ENCODE measurements around the gene PTK7.
A peak's percentile ranks its signal among the peaks of the same experiment; 100 is the strongest.

PTK7 gene

DNA sequence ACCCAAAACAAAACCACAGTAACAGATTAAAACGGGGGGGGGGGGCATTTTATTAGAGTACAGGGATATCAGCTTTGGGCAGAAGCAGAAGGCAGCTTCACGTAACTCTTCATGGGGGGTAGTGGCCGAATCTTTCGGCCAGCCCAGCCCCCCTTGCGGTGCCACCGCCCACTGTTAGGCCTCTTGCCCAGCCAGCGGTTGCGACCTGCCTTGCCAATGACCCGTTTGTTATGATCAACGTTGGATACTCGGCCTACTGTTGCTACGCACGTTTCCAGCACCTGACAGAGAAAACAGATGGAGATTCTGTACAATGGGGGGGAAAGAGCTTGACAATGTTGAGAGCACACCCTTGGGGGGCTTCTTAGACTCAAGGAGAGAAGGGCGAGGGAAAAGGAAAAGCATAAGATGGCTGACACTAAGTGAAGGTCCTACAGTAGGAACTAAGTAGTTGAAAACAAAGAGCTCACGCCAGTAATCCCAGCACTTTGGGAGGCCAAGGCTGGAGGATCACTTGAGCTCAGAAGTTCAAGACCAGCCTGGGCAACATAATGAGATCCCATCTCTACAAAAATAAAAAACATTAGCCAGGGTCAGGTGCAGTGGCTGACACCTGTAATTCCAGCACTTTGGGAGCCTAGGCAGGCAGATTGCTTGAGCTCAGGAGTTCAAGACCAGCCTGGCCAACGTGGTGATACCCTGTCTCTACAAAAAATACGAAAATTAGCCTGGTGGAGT lies 21.7 kb upstream of the PTK7 start:
- DNase-seq (ENCODE audit: low read depth, low spot score): peak; percentile 14

DNA sequence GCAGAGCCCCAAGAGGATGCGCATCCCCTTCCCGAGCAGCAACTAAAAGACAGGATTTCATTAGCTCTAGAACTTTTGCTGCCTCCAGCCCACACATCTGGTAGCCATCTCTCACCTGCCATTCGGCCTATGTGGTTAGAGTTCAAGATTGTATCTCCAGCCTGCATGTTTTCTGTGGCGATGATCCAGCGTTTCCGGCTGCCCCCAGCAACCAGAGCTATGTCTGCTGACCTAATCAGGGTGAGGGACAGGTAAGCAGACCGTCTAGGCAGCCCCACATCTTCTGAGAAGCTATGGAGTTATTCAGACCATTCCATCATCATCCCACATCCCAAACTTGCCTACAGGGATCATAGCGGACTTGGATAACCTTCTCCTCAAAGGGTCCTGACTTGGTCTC lies 20.1 kb upstream of the PTK7 start:
- no peak for DNase-seq (ENCODE audit: low read depth, low spot score)

DNA sequence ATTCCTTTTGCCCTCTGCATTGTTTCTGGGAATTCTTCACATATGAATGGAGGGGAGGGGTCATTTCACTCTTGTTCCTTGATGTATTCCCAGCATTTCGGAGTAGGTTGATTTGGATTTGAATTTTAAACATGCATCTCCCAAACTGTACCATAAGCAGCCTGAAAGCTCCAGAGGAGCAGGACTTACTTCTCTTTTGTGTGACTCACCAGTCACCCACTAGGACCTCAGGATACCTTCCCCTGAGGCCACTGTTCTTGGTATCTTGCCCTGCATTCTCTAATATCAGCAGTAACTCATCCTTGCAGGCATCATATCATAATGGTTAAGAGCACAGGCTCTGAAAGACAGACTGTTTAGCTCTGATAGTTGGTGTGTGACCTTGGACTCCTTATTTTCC lies 17.6 kb upstream of the PTK7 start:
- no peak for DNase-seq (ENCODE audit: low read depth, low spot score)

- DNase-seq (ENCODE audit: low read depth, low spot score): peak; percentile 99
Measured at GRCh38 chr6:43059168-43060033, 16.7 kb upstream of the PTK7 start, which contains the start of the genes KLC4 and MRPL2. Gene KLC4 (plus strand): TSS chr6:43059631. CDS start chr6:43061336, 1,705 bp downstream. Gene MRPL2 (minus strand): TSS chr6:43059434. CDS start chr6:43059381, 53 bp downstream.

DNA sequence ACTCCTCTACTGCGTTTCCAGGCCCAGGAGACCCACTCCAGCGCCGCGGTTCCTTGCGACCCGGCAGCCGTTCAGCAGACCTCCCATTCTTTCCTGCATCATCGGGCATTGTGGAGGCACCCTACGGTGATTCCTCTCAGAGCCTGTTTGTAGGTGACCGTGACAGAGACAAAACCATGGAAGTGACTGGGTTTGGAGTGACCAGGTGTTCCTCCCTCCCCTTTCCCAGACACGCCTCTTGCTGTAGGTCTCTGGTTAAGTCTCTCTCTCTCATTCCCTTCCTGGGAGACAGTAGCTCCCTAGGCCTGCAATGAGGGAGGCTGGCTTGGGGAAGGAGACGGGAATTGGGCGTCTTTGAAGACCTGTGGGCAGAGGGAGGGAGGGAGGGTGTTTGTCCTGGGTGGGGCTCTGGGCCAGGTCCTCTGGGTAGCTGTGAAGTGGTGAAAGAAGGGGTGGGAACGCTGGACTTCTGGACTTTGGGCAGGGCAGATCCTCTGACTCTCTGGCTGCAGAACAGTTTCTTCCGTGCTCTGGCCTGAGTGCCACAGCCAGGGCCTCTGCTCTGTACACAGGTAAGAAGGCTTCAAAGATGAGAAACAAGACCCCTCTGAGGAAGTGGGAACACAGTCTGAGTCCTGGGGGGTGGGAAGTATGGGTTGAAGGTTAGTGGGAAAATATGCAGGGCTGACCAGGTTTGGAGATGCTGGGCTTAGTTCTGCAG lies 15.9 kb upstream of the PTK7 start:
- peak; percentile 44 for DNase-seq (ENCODE audit: low read depth, low spot score)

DNA sequence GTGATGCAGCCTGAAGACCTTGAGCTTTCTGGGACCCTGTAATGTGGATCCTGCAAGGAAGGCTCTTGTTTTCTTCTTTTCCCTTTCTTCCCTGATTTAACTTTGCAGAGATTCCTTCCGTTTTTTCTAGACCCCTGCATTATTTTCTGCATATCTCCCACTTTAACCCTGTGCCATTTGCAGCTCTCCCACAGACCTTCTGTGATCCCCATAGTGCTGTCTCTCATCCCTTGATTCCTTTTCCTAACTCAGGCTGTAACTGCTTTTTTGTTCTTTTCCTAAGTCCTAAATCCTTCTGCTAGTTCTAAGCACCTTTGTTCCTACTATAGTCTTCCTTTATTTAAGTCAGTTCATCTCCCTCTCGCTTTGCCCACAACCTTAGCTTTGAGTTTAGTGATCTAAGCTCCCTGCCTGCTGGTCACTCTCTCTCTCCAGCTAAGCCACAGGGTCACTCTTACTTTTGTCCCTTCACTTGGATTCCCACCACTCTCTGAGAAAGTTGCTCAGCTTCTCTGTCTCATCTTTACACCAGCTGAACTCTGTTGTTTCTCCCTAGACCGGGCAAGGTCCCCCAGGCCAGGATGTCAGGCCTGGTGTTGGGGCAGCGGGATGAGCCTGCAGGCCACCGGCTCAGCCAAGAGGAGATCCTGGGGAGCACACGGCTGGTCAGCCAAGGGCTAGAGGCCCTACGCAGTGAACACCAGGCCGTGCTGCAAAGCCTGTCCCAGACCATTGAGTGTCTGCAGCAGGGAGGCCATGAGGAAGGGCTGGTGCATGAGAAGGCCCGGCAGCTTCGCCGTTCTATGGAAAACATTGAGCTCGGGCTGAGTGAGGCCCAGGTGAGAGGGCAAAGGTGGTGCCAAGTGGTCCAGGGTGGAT lies 15.1 kb upstream of the PTK7 start:
- no peak for DNase-seq (ENCODE audit: low read depth, low spot score)

DNA sequence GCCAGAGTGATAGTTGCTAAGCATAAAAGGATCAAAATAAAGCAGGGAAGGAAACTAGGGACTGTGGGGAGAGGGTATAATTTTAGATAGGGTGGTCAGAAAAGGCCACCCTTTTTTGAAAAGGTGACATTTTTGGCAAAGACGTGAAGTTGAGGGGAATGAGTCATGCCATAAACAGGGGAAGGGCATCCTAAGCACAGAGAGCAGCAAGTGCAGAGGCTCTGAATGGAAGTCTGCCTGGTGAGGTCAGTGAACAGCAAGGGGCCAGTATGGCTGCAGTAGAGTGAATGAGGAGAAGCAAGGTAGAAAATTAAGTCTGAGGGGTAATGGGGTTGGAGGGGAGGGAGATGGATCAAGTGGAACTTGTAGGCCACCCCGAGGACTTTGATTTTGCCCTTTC lies 14.3 kb upstream of the PTK7 start:
- DNase-seq (ENCODE audit: low read depth, low spot score): peak; percentile 47

DNA sequence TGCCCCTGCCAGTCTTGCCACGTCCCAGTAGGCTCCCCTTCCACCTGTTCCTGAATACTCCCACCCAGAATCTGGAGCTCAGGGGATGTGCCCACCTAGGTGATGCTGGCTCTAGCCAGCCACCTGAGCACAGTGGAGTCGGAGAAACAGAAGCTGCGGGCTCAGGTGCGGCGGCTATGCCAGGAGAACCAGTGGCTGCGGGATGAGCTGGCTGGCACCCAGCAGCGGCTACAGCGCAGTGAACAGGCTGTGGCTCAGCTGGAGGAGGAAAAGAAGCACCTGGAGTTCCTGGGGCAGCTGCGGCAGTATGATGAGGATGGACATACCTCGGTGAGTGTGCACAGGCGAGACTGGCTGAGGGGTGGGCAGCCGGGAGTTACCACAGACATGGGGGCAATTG lies 13.3 kb upstream of the PTK7 start:
- no peak for DNase-seq (ENCODE audit: low read depth, low spot score)

DNA sequence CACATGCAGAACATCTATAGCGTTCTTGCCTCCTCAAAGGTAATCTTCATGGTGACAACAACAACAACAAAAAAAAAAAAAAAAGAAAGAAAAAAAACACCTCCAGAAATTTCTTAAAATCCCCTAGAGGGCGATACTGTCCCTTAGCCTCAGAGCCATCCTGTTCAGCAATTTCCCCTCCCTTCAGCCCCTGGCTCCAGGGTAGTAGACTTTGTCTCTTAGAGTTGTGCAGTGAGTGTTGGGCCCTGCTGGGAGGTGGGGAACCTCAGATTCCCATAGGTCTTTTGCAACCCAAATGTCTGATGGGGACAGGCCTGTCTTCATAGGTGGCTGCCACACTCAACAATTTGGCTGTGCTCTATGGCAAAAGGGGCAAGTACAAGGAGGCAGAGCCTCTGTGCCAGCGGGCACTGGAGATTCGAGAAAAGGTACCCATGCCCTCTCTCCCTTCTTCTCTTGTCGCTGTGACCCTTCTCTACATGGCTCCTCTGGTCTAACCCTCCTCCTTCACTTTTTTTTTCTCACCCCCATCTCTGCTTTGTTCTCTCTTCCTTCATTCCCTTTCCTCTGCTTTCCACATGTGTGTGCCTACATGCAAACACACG lies 6.0 kb upstream of the PTK7 start:
- DNase-seq (ENCODE audit: low read depth, low spot score): peak; percentile 81

DNA sequence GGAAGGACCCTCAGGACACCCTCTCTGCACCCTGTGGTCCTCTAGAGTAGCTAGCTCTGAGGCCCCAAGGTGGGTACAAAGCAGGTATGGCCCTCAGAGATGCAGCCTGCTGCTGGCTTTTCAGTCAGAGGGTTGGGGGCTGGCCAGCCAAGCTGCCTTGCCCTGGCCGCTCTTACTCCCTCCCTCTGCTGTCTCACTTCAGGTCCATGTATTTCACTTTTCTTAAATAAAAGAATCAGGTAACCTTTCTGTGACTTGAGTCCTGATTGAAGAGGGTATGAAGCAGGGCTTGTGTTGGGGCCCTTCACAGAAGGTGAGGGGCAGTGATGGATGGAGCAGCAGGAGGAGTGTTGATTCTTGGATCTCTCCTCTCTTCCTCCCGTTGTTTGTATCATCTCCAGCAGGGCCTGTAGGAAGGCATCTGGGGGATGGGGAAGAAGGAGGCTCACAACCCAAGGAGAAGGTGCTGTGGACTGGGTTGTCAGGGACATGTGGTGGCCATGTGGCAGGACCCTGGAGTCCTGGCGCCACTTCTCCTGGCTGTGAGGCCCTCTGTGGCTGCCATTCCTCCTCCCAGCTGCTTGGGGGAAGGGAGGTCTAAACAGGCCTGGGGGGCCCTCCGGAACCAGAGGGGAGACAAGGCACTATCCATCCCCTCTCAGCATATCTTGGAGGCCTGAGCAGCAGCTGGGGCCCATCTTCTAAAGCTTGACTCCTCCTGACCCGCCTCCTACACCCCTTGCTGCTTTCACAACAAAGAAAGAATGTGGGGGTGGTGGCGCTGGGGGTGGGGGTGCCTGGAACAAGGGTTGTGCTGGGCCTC lies 1.1 kb upstream of the PTK7 start:
- DNase-seq (ENCODE audit: low read depth, low spot score): no peak

DNA sequence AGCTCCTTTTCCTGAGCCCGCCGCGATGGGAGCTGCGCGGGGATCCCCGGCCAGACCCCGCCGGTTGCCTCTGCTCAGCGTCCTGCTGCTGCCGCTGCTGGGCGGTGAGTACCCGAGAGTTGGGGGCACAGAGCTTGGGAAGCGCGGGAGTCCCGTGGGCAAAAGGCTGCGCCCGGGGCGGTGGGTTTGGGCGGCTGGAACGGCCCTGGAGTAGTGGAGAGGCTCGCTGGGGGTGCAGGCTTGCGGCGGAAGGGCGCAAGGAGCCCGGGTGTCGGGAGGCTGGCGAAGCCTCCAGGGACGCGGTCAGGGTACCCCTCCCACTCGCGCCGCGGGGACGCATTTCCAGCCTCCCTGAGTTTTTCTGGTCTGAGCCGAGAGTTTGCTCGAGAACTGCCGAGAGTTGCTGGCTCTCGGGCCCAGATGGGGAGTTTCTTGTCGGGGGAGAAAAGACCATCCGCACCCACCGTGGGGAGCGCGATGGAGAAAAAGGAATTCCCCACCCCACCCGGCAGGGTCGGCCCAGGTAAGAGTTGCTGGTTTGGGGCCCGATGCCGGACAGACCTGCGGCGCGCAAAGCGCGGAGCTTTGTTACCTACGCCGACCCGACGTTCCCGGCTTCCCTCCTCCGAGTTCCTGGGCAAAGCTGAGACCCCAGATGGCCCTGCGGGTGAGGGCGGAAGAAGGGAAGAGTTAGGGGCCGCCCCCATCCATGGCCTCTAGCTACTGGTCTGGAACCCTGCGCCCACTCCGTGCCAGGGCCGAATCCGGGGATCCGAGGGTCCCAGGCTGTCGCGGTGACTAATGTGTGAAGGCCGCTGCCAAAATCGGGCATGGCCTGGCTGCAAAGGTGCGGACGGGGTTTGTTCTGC lies 584 bp downstream of the PTK7 start:
- DNase-seq (ENCODE audit: low read depth, low spot score): peak; percentile 78

GRCh38 chr6:43077333-43077809 lies 1.3 kb downstream of the PTK7 start:
- DNase-seq (ENCODE audit: low read depth, low spot score): no peak

GRCh38 chr6:43077981-43078511 lies 1.9 kb downstream of the PTK7 start:
- DNase-seq (ENCODE audit: low read depth, low spot score): peak; percentile 37

GRCh38 chr6:43078691-43079090 lies 2.6 kb downstream of the PTK7 start:
- DNase-seq (ENCODE audit: low read depth, low spot score): peak; percentile 76

- no peak for DNase-seq (ENCODE audit: low read depth, low spot score)
Measured at GRCh38 chr6:43081043-43081442, 4.9 kb downstream of the PTK7 start.

DNA sequence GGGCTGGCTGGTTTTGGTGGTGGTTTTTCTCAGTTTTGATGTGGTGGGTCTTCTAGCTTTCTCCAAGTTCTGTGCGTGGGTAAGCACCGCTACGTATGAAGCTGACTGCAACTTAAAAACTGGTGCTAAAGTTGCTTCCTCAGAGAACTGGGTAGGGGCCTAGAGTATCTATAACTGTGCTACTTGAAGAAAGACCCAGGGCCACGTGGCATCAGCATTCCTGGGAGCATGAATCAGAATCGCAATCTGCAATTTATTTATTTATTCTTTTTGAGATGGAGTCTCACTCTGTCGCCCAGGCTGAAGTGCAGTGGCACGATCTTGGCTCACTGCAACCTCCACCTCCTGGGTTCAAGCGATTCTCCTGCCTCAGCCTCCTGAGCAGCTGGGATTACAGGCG lies 5.8 kb downstream of the PTK7 start:
- DNase-seq (ENCODE audit: low read depth, low spot score): peak; percentile 50

DNA sequence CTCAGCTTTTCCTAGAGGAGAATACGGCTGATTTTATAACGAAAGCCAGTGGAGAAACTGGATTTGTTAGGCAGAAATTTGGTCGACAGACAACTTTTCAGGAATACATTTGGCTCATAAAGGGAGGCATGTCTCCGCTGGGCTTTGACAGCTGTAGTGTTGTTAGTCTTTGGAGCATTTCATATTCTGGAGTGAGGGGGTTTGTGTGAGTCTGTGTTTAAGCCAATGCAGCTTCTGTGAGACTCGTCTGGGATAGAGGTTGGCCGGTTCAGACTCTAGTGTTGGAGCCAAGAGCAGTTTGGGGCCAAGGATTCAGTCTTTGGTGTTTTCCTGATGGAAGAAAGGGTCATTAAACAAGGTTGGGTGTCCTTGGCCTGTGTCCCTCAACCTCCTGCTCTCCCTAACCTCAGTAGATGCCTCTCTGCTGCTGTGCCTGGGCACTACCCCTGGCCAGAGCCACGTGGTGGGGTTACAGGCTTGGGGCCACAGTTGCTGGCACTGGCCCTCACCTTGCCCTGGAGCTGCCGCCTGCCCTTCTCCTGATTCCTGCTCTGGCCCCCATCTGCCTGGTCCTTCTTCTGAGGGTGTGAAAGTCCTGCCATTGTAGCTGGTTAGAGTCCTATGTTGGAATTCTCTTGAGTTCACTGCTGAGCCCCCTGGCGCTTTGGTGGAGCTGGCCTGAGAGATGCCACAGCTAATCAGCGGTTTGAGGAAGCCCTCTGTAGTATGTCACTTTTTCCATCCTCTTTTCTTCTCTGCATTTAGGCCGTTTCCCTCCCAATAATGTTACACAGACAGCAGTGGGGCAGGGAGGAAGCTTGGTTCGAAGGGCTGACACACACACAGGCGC lies 6.9 kb downstream of the PTK7 start:
- DNase-seq (ENCODE audit: low read depth, low spot score): no peak
